ENCODE data around the gene LRRC8D.

LRRC8D gene

DNA sequence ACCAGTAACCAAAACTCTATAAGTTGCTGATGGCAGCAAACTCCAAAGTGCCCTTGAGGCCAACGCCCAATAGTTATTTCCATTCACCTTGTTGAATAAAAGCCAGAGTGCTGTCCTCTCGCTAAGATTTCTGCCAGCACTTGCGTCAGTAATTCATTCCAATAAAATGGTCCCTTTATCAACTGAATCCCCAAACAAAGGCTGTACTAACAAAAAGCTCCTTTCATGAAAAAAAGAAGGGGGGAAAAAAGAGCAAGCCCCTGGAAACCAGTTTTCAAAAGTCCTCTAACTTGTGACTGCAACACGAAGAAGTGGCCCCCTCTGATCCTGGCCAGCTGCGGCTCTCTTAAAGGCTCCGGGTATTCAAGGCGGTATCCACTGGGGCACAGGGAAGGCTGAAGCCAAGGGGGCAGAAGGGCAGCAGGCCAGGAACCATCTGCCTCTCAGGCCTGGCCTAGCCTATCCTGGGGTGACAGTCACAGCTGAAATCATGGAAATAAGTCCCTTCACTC lies 118.3 kb downstream of the LRRC8D start:
- DNase-seq (ENCODE audit: low read depth in 2 of 2): no peak

DNA sequence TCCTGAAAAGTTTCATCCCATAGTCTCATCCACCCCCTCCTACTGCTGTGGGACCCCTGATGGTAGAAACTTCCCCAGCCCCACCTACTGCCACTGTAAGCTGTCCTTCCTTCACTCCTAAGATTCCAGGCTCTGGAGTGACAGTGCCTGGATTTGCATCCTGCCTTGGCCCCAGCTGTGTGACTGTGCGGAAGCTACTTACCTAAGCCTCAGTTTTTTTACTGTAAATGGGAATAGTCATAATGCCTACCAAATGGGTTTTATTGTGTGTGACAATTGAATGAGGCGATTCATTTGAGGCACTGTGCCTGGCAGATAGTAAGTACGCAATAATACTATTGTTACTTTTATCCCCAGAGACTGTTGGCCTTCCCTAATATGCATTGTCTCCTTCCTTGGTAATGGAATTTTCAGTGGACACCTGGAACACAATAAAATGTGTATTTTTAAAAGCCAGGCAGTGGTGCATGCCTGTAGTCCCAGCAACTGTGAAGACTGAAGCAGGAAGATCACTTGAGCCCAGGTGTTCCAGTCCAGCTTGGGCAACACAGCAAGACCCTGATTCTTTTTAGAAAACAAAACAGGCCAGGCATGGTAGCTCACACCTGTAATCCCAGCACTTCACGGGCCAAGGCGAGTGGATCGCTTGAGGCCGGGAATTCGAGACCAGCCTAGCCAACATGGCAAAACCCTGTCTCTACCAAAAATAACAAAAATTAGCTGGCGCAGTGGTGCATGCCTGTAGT lies 119.0 kb downstream of the LRRC8D start:
- DNase-seq (ENCODE audit: low read depth in 2 of 2): no peak

DNA sequence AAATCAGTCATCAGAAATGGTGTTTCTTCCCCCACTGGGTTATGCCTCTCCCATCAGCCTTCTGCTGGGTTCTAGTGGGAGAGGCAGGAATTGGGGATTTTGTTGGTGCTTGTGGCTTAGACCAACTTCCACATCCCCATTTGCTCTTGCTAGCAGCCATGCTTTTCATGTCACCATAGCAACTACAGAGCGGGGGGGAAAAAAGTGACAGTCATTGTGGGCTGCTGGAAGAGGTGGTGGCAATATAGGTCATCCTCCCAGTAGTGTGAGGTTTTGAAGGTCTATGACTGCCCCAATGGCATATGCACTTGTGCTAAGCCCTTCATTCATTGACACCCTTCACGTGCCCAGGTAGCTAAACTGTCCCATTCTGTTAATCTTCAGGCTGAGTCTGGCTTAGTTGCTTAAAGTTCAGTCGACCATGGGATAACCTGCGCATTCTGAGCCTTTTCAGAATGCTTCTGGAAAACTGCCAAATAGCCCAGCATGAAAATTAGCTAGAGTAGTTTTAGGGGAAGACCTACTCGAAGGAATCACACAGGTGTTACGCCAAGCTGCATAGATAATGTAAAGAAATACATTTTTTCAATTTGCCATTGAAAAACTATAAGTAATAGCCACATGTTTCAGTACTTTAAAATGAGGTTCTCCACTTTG lies 120.4 kb downstream of the LRRC8D start:
- DNase-seq (ENCODE audit: low read depth in 2 of 2): no peak

DNA sequence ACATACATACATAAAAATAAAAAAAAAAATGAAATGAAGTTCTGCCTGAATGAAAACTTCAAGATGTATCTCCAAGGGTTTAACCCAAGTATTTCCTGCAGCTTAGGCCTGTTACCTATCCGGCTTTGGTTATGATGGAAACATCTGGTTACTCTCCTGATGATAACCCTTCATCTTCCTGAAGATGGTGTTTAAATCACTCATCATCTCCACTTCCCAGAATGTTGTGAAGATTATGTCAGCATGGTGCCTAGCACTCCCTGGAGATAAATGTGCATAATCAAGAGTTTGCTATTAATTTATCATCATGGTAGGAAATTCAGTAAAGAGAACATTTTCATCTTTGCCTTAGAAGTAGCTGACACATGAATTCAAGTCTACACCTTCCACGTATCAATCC lies 121.2 kb downstream of the LRRC8D start:
- DNase-seq (ENCODE audit: low read depth in 2 of 2): no peak

DNA sequence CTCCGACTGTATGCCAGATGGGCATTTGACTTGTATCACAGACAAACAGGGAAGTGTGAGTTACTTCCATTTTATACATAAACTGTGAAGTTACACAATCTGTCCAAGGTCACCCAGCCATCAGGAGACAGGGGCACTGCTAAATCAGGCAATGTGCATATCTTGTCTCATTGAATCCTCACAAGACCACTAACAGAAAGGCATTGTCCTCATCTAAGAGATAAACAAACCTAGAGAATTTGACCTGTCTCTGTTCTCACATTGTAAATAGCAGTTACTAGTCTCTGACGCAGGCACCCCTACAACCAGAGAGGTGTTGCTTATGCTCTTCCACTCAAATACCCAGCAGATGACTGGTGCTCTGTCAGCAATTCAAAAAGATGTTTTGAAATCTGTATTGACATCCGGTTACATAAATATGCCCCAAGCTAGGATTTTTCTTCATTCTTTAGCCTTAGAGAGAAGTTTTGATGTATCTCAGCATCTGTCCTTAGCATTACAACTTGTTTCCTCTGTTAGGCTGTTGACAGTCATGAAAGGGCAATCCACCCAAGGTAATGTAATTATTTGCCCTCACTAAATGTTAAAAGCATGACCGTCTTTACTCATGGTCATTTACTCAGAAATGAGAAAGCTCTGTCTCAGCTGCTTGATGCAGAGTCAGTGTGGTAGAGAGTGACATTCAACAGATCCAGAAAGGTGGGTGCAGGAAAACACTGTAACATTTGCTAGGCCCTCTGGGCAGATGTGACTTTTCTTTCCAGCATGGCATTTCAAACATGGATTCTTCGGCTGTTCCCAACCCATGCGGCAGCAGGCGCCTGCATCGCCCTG lies 122.2 kb downstream of the LRRC8D start:
- no peak for DNase-seq (ENCODE audit: low read depth in 2 of 2)

DNA sequence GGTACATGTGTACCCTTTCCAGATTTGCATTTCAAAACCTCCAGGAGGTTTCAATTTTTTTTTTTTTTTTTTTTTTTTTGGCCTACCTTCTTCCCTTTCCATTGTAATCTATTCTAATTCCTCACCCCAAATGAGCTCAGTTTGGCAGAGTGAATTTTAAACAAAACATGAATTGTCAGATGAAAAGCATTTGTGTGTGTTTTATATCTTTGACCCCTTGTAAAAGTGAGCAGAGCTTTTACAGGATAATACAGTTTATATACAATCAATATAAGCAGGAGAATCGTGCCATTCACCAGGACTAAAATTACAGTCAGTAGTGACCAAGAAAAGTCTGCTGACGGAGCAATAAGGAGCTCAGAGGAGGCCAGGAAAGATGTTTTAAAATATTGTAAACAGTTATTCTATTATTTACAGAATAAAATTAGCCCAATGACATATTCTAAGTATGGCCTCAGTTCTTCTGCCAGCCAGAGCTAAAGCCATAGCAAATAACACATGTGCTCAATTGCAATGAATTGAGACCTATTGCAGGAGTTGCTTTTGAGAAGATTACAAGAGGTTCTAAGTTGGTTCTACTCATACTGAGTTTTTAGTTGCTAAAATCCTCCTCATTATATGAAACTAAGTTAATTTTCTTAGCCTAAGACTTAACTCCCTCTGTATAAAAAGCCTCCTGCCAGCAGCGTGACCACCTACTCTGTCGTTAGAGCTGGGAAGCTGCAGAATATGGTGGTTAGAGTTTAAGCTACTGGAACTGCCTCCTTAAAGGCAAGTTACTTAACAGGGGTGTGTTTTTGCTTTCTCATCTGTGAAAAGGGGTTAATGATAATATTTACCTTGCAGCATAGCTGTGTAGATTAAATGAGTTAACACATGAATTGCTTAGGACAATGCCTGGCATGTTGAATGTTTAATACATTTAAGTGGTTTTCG lies 123.3 kb downstream of the LRRC8D start:
- no peak for DNase-seq (ENCODE audit: low read depth in 2 of 2)

DNA sequence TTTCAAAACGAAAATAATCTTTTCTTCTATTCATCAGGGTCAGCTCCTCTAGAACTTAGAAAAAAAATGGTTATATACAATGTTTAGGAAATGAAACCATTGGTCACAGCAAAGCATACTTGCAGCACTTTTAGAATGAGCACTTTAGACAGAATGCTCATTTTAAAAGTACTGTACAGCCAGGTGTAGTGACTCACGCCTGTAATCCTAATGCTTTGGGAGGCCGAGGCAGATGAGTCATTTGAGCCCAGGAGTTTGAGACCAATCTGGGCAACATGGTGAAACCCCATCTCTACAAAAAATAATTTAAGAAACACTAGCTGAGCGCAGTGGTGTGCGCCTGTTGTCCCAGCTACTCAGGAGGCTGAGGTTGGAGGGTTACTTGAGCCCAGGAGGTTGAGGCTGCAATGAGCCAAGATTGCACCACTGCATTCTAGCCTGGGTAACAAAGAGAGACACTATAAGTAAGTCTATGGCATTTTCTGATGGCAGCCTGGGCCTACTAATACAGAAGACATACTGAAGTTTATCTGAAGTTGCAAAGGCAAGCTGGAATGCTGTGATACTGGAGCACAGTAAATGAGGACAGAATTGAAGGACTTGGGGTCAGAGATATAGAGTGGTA lies 125.1 kb downstream of the LRRC8D start:
- no peak for DNase-seq (ENCODE audit: low read depth in 2 of 2)

DNA sequence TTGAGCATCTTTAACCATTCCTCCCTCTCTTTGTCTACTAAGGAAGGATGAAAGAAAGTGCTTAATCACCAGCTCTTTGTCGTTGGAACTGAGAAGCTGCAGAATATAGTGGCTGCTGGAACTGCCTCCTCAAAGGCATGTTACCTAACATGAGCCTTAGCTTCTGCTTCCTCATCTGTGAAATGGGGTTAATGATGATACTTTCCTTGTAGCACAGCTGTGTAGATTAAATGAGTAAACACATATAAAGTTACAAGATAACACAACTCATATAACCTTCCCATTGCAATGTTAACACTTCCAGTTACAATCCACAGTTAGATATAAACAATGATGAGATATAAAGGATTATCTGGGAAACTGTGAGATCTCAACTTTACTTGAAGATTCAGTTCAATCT lies 125.7 kb downstream of the LRRC8D start:
- DNase-seq (ENCODE audit: low read depth in 2 of 2): no peak

DNA sequence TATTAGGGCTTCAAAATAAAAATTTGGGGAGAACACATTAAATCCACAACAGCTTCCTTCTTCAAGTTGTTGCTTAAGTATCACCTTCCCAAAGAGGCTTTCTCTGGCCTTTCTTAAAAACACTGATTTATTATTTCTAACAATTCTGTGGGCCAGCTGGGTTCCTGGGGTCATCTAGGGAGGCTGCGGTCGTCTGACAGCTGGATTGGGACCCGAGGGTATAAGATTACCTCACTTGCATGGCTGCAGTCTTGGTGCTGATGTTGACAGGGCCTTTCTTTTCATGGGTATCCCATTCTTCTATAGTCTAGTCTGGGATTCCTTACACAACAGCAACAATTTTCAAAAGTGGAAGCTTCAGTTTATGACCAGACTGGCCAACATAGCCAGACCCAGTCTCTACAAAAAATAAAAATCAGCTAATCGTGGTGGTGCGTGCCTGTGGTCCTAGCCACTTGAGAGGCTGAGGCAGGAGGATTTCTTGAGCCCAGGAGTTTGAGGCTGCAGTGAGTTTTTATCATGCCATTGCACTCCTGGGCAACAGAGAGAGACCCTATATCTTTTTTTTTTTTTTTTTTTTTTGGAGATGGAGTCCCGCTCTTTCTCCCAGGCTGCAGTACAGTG lies 128.0 kb downstream of the LRRC8D start:
- DNase-seq (ENCODE audit: low read depth in 2 of 2): no peak

DNA sequence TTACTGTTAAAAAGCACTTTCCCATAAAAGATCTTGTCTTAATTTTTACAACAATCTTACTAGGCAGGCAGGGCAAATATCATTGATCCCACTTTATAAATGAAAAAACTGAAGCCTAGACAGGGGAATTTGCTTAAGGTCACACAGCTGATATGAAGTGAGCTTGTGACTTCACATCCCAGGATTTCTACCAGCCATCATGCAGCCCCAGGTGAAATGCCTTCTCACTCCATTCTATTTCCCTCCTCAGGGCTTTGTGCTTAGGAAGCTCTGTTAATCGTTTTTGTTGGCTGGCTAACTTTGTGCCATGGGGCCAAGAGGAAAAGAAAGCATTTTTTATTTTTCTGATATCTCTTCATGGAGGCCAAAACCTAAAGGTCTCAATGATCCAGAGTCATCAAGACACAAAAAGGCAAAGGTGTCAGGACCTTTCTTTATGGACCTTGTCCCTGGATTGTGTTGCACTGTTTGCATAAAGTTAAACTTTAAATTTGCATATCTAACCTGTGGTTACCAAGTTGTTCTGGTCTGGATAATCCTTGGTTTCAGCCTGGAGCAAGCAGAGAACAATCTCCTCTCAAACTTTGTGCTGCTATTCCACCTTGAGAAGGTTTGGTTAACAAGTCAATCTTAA lies 129.3 kb downstream of the LRRC8D start:
- no peak for DNase-seq (ENCODE audit: low read depth in 2 of 2)

DNA sequence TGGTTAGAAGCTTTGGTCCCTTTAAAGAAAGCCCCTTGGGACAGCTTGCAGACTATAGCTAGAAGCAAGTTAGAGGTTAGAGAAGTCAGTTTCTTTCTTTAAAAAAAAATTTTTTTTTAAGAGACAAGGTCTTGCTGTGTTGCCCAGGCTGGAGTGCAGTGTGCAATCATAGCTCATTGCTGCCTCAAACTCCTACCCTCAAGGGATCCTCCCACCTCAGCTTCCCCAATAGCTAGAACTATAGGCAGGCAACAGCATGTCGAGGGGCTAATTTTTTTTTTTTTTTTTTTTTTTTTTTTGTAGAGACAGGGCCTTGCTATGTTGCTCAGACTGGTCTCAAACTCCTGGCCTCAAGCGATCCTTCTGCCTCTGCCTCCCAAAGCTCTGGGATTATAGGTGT lies 129.9 kb downstream of the LRRC8D start:
- DNase-seq (ENCODE audit: low read depth in 2 of 2): no peak

DNA sequence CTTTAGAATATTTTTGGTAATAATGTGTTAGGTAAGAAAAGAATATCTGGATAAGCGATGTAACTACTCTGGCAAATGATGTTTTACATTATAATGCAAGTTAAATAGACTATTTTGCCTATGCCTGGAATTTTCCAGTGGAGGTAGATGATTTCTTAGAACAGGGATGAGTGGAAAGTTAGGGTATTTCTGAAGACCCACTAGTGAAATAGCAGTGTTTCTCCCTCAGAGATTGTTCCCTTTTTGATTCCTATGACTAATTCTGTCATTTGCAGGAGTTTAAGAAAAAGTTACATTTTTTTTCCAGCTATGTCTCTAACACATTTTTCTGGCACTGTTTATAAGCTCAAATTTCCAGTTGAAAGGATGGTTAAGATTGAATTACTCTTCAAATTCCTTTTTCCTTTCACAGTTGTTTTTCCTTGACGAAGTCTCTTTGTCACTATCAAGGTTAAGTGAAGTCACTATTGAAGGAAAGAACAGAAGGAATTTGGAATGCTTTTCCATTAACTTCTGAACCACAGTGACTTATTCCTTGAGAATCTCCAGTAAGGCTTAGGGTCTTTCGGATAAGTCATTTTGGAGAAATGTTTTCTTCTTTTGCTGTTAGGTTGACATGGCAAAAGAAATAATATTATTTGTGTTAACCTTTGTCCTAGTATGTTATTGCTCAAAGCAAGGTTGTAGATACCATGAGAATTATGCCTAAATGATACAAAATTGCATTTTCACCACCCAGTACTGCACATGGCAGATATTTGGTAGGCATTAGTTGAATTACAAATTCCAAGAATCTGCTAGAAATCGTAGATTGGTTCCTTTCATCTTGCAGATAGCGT lies 131.2 kb downstream of the LRRC8D start:
- no peak for DNase-seq (ENCODE audit: low read depth in 2 of 2)

DNA sequence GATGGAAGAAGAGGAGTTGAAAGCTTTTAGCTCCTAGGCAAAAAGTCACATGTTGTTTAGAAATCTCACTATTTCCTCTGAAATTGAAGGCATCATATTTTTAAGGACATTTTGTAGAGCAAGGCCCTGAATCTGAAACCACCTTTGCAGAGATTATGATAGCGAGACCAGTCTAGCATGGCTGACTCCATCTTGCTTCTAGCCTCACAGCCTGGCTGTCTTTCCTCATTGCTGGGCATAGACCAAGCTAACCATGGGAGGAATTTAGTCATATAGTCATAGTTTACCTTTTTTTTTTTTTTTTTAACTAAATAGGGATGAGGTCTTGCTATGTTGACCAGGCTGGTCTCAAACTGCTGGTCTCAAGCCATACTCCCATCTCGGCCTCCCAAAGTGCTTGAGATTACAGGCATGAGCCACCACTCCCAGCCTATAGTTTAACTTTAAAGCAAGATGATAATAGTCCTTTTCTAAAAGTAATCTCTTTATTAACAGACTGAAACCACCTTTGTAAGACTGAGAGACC lies 131.8 kb downstream of the LRRC8D start:
- no peak for DNase-seq (ENCODE audit: low read depth in 2 of 2)

DNA sequence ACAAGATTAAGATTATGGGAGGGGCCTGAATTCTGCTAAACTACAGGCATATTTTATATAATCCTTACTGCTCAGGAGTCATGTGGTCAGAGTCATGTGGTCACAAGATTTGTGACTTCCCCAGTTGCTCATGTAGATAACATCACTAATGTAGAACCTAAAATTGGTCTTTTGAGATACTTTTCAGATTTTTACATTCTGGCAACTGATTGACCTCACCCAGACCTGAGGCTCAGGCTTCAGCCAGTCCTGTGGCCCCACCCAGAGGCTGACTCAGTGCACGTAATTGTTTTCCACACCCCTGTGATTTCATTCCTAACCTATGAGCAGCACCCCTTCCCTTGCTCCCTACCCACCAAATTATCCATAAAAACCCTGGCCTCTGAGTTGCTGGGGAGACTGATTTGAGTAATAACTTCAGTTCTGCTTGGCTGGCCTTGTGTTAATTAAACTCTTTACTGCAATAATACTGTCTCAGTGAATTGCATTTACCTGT lies 132.3 kb downstream of the LRRC8D start:
- DNase-seq (ENCODE audit: low read depth in 2 of 2): peak in 1 of 2 donors; percentile 20

DNA sequence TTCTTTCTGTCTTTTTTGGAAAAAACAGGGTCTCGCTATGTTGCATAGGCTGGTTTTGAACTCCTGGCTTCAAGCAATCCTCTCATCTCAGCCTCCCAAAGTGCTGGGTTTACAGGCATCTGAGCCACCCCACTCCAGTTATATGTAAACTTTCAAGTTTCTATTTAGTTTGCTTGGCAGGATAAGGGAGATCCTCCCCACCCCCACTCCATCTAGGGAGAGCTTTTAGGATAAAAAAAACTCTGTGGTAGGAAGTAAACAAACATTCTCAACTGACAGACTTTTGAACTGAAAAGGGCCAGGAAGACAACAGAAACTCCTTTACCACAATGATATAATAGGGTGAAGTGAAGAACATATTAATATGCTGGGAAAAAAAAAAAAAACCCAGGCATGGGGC lies 133.1 kb downstream of the LRRC8D start:
- no peak for DNase-seq (ENCODE audit: low read depth in 2 of 2)

DNA sequence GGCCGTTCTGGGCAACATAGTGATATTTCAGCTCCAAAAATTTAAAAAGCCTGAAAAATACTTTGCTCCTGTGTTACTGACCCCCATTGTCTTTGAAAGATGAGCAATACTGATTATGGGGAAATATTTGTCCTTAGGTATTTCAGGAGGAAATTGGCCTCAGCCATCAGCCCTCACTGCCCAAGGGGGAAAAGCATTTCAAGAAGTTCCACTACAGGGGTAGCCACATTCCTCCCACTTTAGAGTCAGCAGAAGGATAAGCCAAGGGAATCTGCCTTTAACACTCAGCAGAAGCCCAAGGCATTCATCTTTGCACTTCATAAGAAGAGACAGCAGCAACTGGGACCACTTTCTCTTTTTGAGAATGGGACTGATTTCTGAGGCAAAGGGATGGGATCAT lies 133.6 kb downstream of the LRRC8D start:
- DNase-seq (ENCODE audit: low read depth in 2 of 2): no peak

DNA sequence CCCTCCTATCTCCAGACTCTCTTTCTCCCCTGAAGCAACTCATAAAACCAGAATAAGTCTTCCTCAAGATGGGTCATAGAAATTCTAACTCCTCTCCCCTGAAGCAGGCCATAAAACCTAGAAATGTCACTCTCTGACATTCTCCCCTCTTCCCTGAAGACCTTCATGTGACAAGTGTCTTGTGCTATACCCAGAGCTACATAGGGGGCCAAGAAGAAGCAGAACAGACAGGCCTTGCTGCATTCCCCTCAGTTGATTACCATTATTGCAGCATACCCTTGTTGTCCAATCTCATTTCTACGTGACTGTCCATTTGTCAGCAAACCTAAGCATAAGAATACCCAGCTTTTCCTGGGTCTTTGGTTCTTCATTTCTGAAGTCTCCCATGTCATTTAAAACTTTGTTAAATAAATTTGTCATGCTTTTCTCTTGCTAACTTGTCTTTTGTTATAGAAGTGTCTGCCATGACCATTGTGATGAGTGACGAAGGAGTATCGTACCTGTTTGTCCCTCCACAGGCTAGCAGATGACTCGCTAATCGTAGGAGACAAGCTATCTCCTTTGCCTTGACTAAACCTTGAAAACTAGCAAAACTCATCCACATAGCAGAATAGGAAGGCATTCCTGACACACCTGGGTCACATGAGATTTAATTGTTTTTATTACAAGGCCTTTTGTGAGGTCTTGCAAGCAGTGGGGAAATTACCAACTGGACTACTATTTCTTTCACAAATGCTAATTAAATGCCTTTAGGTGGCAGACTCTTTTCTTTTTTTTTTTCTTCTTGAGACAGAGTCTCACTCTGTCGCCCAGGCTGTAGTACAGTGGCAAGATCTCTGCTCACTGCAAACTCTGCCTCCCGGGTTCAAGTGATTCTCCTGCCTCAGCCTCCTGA lies 134.7 kb downstream of the LRRC8D start:
- no peak for DNase-seq (ENCODE audit: low read depth in 2 of 2)

DNA sequence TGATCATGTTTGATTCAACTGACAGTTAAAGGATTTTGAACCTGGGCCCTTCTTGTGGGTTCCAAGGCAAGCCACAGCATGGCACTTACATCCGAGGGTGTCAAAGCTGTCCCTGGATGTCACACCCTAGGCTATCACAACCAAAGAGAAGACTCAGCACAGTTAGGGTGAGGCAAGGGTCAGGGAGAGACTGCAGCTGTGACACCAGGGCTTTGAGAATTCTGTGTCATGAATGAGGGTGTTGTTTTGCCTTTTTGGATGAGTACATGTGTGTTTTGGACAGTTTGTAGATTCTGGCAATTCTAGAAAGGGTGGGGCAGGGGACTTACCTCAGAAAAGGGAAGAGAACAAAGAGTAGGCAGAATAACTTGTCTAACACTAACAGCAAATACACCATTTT lies 136.3 kb downstream of the LRRC8D start:
- no peak for DNase-seq (ENCODE audit: low read depth in 2 of 2)
